ENCODE measurements around the gene NEK4. TPM values are rescaled to one million over a fixed set of nuclear protein-coding genes. Genes with fewer than 3 reads are reported as not detected.

Gene NEK4
- 13.4 and 14.4 TPM in 2 replicates for polyA plus RNA-seq (2011; rRNA removed)
- polyA minus RNA-seq (2011; rRNA and poly(A)+ RNA removed), result 23.2 and 23.3 TPM in 2 replicates

- H3K4me3 ChIP-seq (ENCODE audit: low read depth, low read length), result peak within 1 kb of the TSS; percentile 90
- ChIA-PET CTCF (interaction anchor here (0.6 to 1.4 kb wide), 6 partner anchors 50 to 302 kb away, joined by 3 to 7 read pairs (median 3); no protein-coding TSS in a partner anchor), POLR2A (interaction anchor here (0.7 to 1.1 kb wide), 2 partner anchors 28 to 65 kb away, joined by 3 to 4 read pairs; partner anchors contain the start of genes GLT8D1 and SPCS1)
- peak; percentile 57 for DNase-seq (ENCODE audit: low read depth, low spot score)
- peaks cover 2% of the 10 kb centered on the region for H3K27me3 ChIP-seq (ENCODE audit: control insufficient read depth, insufficient read depth, low read length)
- TF ChIP-seq CTCF (IDR thresholded peaks at IDR 0.05; ENCODE audit: low read depth, low read length), result no peak
- no peak within 1 kb of the TSS for H3K27ac ChIP-seq (ENCODE audit: low read depth, low read length)
- no peaks in the 10 kb centered on the region for H3K9me3 ChIP-seq (ENCODE audit: control insufficient read depth, insufficient read depth, low read length)
These were observed at the start of gene NEK4 for GRCh38 chr3:52770496-52771333. Gene NEK4, minus strand, starts transcription at chr3:52770940. Its CDS starts 194 bp downstream, at chr3:52770746.

- Histone ChIP-seq H3K4me3 (ENCODE audit: low read depth, low read length) (no peak overlapping the region), H3K27me3 (ENCODE audit: control insufficient read depth, insufficient read depth, low read length) (no peaks in the 10 kb centered on the region), H3K9me3 (ENCODE audit: control insufficient read depth, insufficient read depth, low read length) (no peaks in the 10 kb centered on the region), H3K27ac (ENCODE audit: low read depth, low read length) (no peak overlapping the region)
- ChIA-PET POLR2A (no interaction called here), CTCF (interaction anchor here (0.6 to 1.5 kb wide), 5 partner anchors 20 to 80 kb away, joined by 3 to 5 read pairs (median 4); partner anchors contain the start of gene ITIH3)
- no peak for DNase-seq (ENCODE audit: low read depth, low spot score)
- TF ChIP-seq CTCF (IDR thresholded peaks at IDR 0.05; ENCODE audit: low read depth, low read length), result no peak
These were observed 49.2 kb upstream of the NEK4 start for GRCh38 chr3:52819936-52820335.

- POLR2A ChIA-PET, result no interaction called here
- CTCF ChIA-PET, result no interaction called here
These were observed 47.1 kb upstream of the NEK4 start for GRCh38 chr3:52817860-52818259.

GRCh38 chr3:52817221-52817620 lies 46.5 kb upstream of the NEK4 start:
- Histone ChIP-seq H3K9me3 (ENCODE audit: control insufficient read depth, insufficient read depth, low read length) (no peaks in the 10 kb centered on the region), H3K27ac (ENCODE audit: low read depth, low read length) (no peak overlapping the region), H3K4me3 (ENCODE audit: low read depth, low read length) (no peak overlapping the region), H3K27me3 (ENCODE audit: control insufficient read depth, insufficient read depth, low read length) (peaks cover 4% of the 10 kb centered on the region)
- TF ChIP-seq CTCF (IDR thresholded peaks at IDR 0.05; ENCODE audit: low read depth, low read length), result no peak
- ChIA-PET CTCF (no interaction called here), POLR2A (no interaction called here)
- no peak for DNase-seq (ENCODE audit: low read depth, low spot score)

More at GRCh38 chr3:52817860-52818259, 47.1 kb upstream of the NEK4 start:
- Histone ChIP-seq H3K27ac (ENCODE audit: low read depth, low read length) (no peak overlapping the region), H3K9me3 (ENCODE audit: control insufficient read depth, insufficient read depth, low read length) (no peaks in the 10 kb centered on the region), H3K27me3 (ENCODE audit: control insufficient read depth, insufficient read depth, low read length) (no peaks in the 10 kb centered on the region), H3K4me3 (ENCODE audit: low read depth, low read length) (no peak overlapping the region)
- TF ChIP-seq CTCF (IDR thresholded peaks at IDR 0.05; ENCODE audit: low read depth, low read length), result no peak
- DNase-seq (ENCODE audit: low read depth, low spot score), result no peak

GRCh38 chr3:52816654-52817053 lies 45.9 kb upstream of the NEK4 start:
- TF ChIP-seq CTCF (IDR thresholded peaks at IDR 0.05; ENCODE audit: low read depth, low read length), result no peak
- DNase-seq (ENCODE audit: low read depth, low spot score), result no peak
- Histone ChIP-seq H3K27me3 (ENCODE audit: control insufficient read depth, insufficient read depth, low read length) (peaks cover 7% of the 10 kb centered on the region), H3K27ac (ENCODE audit: low read depth, low read length) (no peak overlapping the region), H3K9me3 (ENCODE audit: control insufficient read depth, insufficient read depth, low read length) (no peaks in the 10 kb centered on the region), H3K4me3 (ENCODE audit: low read depth, low read length) (no peak overlapping the region)
- POLR2A ChIA-PET, result no interaction called here
- CTCF ChIA-PET, result no interaction called here
